GM19397 (cell line): ENCODE results near the gene GRIP1.

Experiments
- ATAC-seq: cut with Tn5 transposase; IDR thresholded peaks from one replicate; pipeline ENCODE4 v1.9.1; 2021; ENCODE audit warnings: mild to moderate bottlenecking, moderate library complexity; ENCODE audit not compliant: unreplicated experiment

Gene GRIP1

GRCh38 chr12:66678338-66679275 lies at the start of gene GRIP1:
GRIP1 (minus strand) TSS chr12:66679076; CDS start chr12:66678904, 172 bp downstream.
- ATAC-seq: no peak

- no peak for ATAC-seq
Measured at GRCh38 chr12:66726556-66726955, 47.7 kb upstream of the GRIP1 start.

- ATAC-seq: no peak
Measured at GRCh38 chr12:66725031-66725430, 46.2 kb upstream of the GRIP1 start.

GRCh38 chr12:66724616-66725015 lies 45.7 kb upstream of the GRIP1 start:
- ATAC-seq: no peak

- ATAC-seq: no peak
Measured at GRCh38 chr12:66724026-66724425, 45.1 kb upstream of the GRIP1 start.

GRCh38 chr12:66719862-66720261 lies 41.0 kb upstream of the GRIP1 start:
- ATAC-seq: no peak

GRCh38 chr12:66717036-66717673 lies 38.3 kb upstream of the GRIP1 start:
- ATAC-seq: no peak

- no peak for ATAC-seq
Measured at GRCh38 chr12:66716522-66716921, 37.6 kb upstream of the GRIP1 start.

GRCh38 chr12:66714709-66715108 lies 35.8 kb upstream of the GRIP1 start:
- no peak for ATAC-seq

- no peak for ATAC-seq
Measured at GRCh38 chr12:66713984-66714383, 35.1 kb upstream of the GRIP1 start.

- no peak for ATAC-seq
Measured at GRCh38 chr12:66709893-66710292, 31.0 kb upstream of the GRIP1 start.

GRCh38 chr12:66709457-66709773 lies 30.5 kb upstream of the GRIP1 start:
- no peak for ATAC-seq

- no peak for ATAC-seq
Measured at GRCh38 chr12:66708704-66709456, 30.0 kb upstream of the GRIP1 start.

- no peak for ATAC-seq
Measured at GRCh38 chr12:66707002-66707697, 28.3 kb upstream of the GRIP1 start.

GRCh38 chr12:66699738-66700482 lies 21.0 kb upstream of the GRIP1 start:
- ATAC-seq: no peak

GRCh38 chr12:66698558-66698957 lies 19.7 kb upstream of the GRIP1 start:
- no peak for ATAC-seq

- no peak for ATAC-seq
Measured at GRCh38 chr12:66697404-66697803, 18.5 kb upstream of the GRIP1 start.

GRCh38 chr12:66694666-66695613 lies 16.1 kb upstream of the GRIP1 start:
- no peak for ATAC-seq

- peak; percentile 69 for ATAC-seq
Measured at GRCh38 chr12:66693901-66694513, 15.1 kb upstream of the GRIP1 start.
